ENCODE data around the gene MCL1.

GRCh38 chr1:150551784-150552127 lies 27.7 kb downstream of the MCL1 start:
- TF ChIP-seq CTCF (IDR thresholded peaks at IDR 0.05): no peak
- TF ChIP-seq POLR2AphosphoS5 (IDR thresholded peaks at IDR 0.05): no peak

All from sigmoid colon (tissue), 4 donors.